HG02938 (cell line): ENCODE results near the gene NDUFAF8.
"Not testable (repeated sequence)": the region's sequence is repeated elsewhere in the genome, so short reads cannot be mapped to it uniquely, and the experiment has no call there.

Experiments
- ATAC-seq: cut with Tn5 transposase; IDR thresholded peaks from one replicate; pipeline ENCODE4 v1.9.1; 2021; ENCODE audit warnings: mild to moderate bottlenecking, moderate library complexity; ENCODE audit not compliant: unreplicated experiment

NDUFAF8 gene

DNA sequence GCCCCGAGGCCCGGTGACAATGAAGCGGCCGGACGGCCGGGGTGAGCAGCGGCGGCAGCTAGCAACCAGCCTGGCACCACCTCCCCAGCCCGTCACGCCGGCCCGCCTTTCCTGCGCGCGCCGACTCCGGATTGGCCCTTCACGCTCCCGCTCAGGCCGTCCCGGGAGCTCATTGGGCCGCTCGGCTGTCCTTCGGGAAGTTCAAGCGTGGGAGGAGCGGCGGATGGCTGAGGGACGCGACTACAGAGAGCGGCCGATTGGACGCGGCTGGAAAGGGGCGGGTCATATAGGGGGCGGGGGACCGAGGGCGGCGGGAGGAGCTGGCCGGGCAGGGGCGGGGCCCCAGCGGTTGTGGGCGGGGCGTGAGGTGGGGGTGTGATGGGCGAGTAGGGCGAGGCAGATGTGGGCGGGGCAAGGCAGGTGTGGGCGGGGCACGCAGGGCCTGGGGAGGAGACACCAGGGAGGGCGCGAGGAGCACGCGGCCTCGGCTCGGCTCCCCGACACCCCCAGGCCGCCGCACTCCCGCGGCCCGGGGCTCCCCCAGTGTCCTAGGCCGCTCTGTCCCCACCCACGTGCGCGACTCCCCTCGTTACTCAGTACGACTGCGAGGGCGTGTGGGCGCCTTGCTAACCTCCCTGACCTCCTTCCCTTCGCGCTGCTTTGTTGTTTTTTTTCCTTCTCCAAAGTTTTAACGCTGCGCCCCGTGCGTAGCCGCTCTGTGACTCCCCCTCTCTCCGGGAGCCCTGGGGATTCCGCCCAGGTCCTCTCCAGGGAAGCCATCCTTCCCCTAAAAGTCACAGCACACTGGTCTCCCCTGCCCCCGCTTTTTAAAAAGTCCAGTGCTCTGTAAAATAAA is 16.0 kb upstream of the NDUFAF8 start, which contains the start of gene CEP131:
Gene CEP131 (minus strand): TSS at position 60 of the 856 bp plus-strand sequence. CDS start 2,909 bp downstream, outside the sequence.
- peak; percentile 97 for ATAC-seq

DNA sequence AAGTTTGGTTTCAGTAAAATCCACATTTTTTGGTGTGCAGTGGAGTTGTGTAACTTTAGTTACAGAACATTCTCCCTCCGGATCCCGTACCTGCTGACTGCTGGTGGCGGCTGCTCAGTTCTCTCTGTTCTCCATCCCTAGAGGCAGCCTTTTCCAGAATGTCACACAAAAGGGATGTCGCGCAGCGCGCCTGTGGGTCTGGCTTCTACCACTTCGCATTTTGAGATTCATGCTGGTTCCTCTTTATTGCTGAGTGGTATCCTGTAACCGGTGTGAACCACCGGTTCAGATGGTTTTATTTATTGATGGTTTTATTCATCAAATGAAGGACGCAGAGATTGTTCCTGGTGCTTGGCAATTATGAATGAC is 15.4 kb upstream of the NDUFAF8 start:
- ATAC-seq = no peak

DNA sequence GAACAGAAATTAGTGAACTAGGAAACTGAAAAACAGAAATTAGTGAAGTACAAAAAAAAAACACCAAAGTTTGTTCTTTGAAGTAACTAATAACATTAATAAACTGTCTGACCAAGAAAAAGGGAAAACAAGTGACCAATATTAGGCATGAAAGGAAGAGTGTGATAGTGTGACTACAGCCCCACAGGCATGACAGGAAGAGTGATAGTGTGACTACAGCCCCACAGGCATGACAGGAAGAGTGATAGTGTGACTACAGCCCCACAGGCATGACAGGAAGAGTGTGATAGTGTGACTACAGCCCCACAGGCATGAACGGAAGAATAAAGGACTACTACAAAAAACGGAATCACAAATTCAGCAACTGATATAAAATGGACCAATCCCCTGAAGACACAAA is 11.5 kb upstream of the NDUFAF8 start:
- not testable (repeated sequence) for ATAC-seq

DNA sequence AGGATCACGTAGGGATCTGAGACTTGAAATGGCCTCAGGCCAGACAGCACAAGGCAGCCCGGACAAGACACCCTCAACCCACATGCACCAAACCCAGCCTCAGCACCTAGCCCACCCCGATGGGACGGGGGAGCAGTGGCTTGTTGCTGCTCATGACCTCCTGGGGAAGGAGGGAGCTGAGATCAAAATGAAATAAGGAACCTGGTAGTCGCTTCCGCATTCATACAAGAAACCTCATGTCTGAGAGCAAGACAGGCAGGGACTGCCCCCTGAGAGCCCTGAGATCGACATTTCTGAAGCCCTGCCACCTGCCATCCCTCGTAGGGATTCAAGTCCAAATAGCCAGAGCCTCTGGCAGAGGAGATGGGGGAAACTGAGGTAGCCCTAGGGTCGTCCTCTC is 10.7 kb upstream of the NDUFAF8 start:
- ATAC-seq = no peak

DNA sequence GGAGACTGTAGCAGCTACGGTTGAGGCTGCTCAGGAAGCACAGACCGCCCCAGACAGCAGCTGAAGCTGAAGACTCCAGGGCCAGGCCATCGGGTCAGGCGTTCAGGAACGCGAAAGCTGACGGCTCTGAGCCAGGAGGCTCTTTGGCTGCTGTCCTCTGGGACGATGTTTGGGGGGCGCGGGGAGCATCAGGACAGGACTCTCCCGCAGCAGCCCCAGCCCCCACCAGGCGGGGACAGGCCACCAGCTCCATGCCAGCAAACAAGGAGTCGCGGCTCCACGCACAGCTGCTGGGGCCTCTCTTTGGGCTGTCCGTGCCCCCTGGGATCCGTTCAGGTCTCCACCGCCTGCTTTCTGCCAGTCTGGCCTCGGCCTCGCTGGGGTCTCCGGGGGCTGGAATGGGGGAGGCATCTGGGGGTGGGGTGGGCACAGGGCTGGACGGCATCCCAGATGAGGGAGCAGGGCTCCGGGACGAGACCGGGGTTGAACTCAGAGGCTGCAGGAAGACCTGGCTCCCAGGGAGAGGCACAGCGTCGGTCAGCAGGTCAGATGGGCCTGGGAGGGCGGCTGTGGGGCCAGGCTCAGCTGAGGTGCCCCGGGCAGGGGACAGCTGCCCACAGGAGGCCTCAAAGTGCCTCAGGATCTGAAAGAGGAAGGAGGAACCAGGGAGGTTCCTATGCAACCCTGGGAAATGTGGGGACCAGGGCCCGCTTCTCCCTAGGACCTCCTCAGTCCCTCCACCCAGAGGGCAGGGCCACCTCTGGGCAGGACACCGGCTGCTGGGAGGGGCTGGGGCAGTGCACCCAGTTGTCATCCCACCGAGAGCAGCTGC is 10.1 kb upstream of the NDUFAF8 start:
- no peak for ATAC-seq

DNA sequence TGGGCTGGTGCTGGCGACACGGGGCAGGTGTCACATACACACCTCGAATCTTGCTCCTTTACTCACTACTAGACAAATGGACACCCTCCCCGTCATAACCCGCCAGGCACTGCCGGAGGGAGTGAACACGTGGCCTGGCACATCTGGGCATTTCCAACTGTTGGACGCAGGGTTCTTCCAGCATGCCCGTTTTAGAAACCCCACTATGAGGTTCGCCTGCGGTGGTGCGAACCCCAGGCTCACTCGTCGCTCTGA is 9.5 kb upstream of the NDUFAF8 start:
- no peak for ATAC-seq

DNA sequence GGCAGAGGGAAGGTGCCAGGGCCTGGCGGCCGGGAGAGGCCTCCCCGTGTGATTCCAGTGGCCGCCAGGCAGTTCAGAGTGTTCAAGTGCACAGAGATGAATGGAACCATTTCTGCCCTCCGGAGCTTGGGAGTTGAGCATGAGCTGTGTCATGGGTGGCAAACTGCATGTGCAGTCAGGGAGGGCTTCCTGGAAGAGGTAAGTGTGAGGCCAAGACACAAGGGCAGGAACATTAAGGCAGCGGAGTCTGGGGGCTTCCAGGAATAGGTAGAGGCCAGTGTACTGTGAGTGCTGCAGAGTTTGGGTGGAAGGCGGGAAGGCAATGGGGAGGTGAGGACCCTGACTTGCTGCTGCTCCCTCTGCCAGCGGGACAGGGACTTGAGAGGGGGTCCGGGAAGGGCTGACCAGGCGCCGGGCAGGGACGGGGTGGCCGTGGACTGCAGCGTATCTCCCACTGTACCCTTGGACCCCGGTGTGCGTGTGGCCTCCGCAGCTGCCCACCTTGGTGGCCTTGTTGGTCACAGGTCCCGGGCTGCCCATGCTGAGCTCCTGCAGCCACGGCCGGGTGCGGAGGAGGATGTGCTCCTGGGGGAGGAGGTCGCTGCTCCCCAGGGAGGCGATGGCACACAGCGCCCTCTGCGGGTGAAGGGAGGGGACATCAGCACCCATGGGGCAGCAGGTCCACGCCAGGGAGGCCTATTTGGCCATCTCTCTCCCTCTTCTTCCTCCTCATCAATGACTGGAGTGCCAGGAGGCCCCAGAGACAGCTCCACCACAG is 8.9 kb upstream of the NDUFAF8 start:
- no peak for ATAC-seq

DNA sequence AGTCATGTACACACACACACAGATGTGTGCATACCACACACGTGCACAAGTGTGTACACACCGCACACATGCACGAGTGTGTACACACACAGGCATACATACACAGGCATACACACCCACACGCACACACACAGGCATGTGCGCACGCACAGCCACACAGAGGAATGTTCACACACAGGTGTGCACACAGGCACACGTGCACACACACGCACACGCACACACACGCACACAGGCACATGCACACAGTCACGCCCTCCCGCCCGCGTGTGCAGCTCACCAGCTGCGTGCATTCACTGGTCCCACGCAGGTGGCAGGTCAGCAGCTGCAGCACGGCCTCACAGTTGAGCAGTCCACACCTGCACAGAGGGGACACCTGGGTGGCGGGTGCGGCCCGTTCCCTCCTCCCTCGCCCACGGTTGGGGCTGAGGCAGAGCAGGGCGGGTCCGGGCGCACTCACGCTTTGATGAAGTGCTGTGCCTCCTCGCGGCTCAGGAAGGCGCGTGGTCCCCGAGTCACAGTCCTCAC is 7.9 kb upstream of the NDUFAF8 start:
- no peak for ATAC-seq

DNA sequence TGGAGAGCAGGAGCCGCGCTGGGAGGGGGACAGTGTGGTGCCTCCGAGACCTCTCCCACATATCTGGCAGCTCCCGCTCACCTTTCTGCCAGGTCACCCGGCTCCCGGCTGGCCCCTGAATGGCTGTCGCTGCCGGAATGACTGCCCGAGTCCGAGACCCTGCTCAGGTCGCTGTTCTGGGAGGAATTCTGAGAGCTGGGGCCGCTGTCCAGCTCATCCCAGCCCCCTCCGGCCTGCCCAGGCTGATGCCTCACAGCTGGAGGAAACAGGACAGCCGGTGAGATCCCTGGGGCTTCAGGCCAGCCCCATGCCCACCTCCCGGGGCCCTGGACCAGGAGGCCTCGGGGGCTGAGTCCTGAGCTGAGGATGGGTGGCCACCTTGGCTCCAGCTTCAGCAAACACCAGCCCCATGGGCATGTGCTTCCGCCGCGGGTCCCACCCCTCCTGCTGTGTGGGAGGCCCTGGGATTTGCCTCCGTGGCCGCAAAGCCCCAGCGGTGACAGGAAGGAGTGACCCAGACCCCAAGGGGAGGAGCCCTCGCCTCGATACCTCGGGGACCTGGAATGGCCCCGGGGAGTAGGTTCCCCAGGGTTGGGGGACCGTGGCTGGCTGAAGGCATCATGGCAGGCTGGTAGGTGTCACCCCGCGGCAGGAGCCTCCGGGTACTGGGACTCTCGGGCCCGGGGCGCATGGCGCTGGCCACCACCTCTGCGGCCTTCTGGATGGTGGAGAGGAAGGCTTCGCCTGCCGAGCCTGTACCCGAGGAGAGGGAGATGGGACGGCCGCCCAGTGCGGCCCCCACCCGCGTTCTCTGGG is 7.1 kb upstream of the NDUFAF8 start:
- no peak for ATAC-seq

DNA sequence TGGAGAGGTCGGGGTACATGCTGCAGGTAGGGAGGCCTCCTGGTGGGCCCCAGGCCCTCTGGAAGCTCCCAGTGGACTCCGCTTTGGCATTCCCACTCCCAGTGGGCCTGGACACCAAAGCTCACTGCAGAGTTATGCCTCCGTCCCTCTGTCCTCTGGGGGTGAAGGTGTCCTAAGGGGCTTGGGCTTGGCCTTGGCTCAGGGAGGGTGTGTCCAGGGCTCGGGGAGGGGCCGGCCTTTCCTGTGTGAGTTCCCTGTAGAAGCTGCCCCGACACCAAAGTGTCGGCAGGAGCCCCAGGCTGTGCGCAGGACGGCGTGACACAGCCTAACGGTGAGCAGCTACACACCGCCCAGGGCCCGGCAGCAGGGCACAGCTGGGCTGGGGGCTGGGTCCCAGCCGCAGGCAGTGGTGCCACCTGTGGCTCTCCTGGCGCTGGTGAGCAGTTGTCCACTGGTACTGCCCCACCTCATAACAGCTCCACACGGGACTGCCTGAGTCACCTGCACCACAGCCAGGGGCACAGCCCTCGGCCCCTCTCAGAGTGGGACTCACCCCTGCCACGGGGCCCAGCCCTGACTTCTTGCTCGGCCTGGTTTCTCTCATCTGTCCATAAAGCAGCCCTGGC is 6.4 kb upstream of the NDUFAF8 start:
- ATAC-seq = no peak

DNA sequence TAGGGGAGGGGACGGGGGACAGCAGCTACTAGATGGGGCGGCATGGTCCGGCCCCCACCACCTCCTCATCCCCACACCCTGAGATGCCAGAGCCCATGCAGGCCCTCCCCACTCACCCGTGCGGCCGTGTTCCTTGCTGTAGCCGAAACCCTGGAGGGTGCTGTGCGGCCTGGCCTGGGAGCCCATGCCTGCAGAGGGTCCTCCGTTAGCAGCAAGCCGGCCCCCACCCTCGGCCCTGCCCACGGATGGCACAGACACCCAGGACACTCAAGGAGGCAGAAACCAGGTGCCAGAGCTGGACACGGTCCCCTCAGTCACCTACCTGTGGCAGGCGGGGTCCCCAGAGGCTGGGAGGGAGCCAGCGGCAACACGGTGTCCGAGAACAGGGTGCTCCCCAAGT is 5.8 kb upstream of the NDUFAF8 start:
- no peak for ATAC-seq

DNA sequence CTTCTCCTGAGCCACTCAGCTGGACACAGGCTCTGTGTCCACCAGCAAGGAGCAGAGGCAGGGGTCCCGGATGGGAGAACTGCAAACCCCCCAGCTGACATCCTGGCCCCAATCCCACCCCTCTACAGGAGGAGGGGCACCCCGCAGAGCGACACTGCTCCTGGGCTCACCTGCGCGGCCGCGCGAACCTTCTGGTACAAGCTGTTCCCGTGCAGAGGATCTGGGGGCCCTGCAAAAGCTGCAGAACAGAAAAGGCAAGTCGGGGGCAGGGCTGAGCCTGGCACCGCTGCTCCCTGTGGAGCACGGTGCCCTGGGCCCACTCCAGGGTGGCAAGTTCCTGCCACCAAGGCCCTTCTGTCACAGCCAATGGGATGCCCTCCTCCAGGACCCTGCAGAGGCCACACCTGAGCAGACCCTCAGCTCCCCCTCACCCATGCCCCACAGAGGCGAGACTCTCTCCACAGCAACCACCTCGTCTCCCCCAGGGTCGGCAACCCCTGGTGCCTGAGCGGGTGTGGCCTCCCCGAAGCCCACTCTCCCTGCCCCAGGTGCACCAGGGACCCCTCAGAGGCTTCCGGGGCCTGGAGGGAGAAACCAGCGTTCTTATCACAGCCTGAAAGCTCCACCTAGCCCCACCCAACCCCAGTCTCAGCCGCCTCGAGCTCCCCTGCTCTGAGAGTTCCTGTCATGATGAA is 5.2 kb upstream of the NDUFAF8 start:
- ATAC-seq = no peak

DNA sequence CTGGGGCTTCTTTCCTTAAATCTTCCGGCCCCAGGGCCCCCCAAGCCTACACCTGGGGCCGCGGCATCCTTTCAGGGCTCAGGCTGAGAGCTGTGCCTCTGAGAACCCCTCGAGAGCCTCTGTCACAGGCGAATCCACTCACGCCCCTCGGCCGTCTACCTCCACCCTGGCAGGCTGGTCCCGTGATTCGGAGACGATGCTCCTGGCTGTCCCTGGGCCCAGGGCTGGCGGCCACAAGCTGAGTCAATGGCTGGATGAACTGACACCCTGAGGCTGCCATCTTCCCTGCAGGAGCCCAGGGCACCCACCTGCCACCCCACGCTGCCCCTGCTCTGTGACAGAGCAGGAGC is 4.6 kb upstream of the NDUFAF8 start:
- ATAC-seq = no peak

DNA sequence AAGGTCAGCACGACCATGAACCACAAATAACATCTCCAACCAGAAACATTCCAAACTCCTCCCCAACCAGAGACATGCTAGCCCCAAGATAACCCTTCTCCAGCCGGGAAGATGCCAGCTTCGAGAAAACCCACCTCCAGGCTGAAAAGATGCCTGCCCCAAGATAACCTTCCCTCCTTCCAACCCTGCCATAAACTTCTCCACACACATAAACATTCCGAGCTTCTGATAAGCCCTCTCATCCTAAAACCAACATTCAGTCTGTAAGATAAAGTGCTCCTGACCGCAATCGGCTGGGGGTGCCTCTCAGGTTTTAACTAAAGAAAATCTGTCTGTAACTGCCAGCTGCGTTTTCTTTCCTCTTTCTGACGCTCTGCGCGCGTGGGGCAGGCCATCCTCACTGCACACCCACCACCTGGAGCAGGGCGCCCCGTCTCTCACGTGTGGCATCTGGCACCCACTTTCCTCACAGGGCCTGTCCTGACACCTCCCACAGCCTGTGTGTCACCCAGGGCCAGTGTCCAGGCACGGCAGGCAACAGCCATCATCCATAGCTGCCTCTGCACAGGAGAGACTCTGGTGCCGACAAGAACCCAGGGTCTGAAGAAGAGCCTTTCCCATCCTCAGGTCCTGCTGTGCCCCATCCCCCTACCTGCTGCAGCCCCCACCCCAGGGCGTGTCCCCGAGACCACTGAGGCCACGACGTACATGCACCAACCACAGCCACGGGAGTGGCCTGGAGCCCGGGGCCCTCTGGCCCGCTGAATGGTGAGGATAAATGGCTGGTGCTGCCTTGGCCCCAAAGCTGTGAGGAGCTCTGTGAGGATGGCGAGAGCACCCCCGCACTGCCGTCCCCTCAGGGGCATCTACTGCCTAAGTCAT is 3.9 kb upstream of the NDUFAF8 start:
- no peak for ATAC-seq

DNA sequence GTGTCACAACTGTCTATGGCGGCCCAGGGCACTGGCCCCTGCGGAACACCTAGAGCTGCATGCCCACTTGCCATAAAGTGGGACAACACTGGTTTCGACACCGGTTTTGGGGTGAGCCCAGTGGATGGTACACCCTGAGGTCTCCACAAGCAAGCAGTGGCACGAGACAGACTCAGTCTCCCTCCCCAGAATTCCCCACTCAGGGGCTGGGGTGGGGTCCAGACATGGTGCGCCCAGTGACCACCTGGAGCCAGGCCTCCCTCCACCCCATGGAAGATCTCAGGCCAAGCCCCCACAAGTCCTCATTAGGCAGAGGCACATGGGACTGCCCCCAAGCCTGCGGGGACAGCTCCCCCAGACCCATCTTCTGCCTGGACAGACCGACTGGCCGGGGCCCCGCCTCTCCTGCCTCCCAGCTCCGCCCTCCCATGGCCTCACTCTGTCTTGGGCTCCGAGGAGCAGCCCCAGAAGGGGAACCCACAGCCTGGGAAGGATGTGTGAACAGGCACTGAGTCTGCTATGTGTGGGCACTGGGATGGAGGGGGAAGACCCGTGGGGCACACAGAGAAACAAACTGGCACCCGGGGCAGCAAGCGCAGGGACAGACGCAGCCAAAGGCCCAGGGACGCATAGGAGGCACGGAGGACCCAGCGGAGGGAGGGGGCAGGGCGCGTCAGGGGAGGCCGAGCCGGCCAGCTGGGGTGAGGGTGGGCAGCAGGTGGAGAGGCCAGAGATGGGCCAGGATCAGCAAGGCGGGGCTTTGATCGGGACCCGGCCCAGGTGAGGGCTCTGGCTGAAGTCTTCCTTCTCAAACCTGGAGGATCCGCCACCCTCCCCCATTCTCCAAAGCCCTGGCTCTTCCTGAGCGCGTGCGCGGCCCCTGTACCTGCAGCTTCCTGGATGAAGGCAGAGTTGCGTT is 3.0 kb upstream of the NDUFAF8 start:
- ATAC-seq = no peak

DNA sequence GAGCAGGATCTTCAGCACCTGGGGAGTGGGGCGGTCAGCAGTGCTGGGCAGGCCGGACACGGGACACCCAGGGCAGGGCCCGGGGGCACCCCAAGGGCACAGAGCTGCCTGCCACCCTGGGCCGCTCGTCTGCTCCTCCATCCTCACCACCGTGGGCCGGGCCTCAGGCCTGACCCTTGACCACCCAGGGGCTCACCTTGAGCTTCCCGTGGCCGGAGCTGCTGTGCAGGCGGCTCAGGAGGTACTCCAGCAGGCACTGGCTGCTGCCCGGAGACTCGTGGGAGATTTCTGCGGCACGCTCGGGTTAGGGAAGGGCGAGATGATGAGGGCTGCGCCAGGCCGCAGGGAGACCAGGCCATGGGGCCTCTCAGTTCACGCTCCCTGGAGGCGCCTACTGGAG is 2.3 kb upstream of the NDUFAF8 start:
- no peak for ATAC-seq
